Large intestine (tissue), 3 donors: Measurements from ENCODE around the gene CAMTA1. TPM values are rescaled to one million over a fixed set of nuclear protein-coding genes. Genes with fewer than 3 reads are reported as not detected.

Experiments used
- DNase-seq, 2 donors: peaks; one replicate each; pipeline versions ENCODE4 v3.0.0 to v3.0.0-alpha.2; 2013
- H3K27ac ChIP-seq: one replicate; pipeline ENCODE4 v1.5.1; 2013; ENCODE audit warnings: low read length
- H3K27me3 ChIP-seq: 2 replicates; pipeline ENCODE4 v1.6.1; 2013; ENCODE audit warnings: low read length; ENCODE audit not compliant: control insufficient read depth, insufficient read depth
- H3K36me3 ChIP-seq: 2 replicates; pipeline ENCODE4 v1.6.1; 2013; ENCODE audit warnings: low read length; ENCODE audit not compliant: control insufficient read depth, insufficient read depth
- H3K4me1 ChIP-seq: one replicate; pipeline ENCODE4 v1.6.1; 2013; ENCODE audit warnings: low read length; ENCODE audit not compliant: control insufficient read depth, insufficient read depth
- H3K4me3 ChIP-seq: one replicate; pipeline ENCODE4 v1.5.1; 2013; ENCODE audit warnings: low read length
- H3K9me3 ChIP-seq: one replicate; pipeline ENCODE4 v1.6.1; 2013; ENCODE audit warnings: mild to moderate bottlenecking, low read depth, low read length, moderate library complexity; ENCODE audit not compliant: control insufficient read depth
- WGBS: methylation state at CpG from one replicate; pipeline ENCODE4 v1.1.5; 2013; ENCODE audit warnings: low lambda C conversion rate; ENCODE audit not compliant: insufficient coverage; 5-methylcytosine and 5-hydroxymethylcytosine counted together
- polyA plus RNA-seq: library from polyadenylated mRNA; unstranded; fragments of 120-200 nt; gene quantifications from one replicate; pipeline ENCODE4 v1.2.1, GENCODE V29; 2013

Gene CAMTA1
- polyA plus RNA-seq, 1 donor, result 67.9 TPM

DNA sequence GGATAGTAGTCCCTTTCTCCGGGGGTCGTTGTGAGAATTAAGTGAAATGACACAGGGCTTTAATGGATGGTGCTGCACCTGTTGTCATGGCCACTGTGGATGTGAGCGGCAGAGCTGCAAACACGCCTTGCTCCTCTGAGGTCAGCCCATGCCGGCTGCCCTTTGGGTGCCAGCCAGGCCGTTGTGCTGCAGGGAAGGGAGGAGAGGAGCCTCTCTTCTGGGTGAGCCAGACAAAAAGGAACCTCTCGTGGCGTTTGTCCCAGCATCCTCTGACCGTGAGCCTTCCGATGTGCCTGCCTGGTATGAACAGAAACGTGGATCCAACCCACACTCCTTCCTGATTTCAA, 602.9 kb downstream of the CAMTA1 start:
- no peak overlapping the region for H3K27ac ChIP-seq
- no peaks in the 10 kb centered on the region for H3K27me3 ChIP-seq
- H3K4me3 ChIP-seq, result no peak overlapping the region
- no CpG with 5 or more reads among the region's 11 CpGs for WGBS
- no peaks in the 10 kb centered on the region for H3K36me3 ChIP-seq
- peaks cover 2% of the 10 kb centered on the region for H3K4me1 ChIP-seq
- DNase-seq, result no peak
- no peaks in the 10 kb centered on the region for H3K9me3 ChIP-seq

DNA sequence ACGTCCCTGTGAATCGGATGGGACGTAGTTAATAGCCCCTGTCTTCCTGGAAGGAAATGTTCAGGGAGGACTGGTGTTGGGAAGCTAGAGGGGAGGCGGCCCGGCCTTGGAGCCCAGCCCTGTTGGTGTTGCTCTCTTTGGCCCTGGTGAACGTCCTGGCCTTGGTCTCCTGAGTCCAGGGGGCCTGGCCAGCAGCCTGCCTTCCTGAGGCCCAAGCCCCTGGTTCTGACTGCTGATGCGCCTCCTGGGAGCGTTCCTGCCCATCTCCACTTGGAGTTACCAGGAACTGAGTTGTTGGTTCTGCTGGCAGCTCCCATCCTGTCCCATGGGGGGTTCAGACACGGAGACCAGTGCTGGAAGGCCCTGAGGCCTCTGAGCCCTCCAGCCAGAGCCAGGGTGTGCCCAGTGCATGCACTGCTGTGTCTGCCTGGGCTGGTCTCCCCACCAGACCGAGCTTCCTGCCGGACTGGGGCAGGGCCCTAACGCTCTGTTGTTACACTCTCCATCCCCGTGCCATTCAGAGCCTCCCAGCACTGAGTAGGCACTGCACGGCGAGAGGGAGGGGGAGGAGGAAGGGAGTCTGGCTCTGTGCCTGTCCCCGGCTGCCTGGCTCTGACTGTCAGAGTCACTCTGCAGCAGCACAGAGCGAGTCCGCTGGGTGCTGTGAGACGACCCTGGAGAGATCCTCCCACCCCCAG, 603.4 kb downstream of the CAMTA1 start:
- H3K4me1 ChIP-seq, result peaks cover 2% of the 10 kb centered on the region
- no peak overlapping the region for H3K4me3 ChIP-seq
- no peaks in the 10 kb centered on the region for H3K9me3 ChIP-seq
- H3K27ac ChIP-seq, result no peak overlapping the region
- no peak for DNase-seq
- WGBS, result no CpG with 5 or more reads among the region's 19 CpGs
- no peaks in the 10 kb centered on the region for H3K27me3 ChIP-seq
- H3K36me3 ChIP-seq, result no peaks in the 10 kb centered on the region

- no peak overlapping the region for H3K4me3 ChIP-seq
- WGBS, result no CpG with 5 or more reads among the region's 13 CpGs
- H3K9me3 ChIP-seq, result no peaks in the 10 kb centered on the region
- no peaks in the 10 kb centered on the region for H3K27me3 ChIP-seq
- peaks cover 2% of the 10 kb centered on the region for H3K4me1 ChIP-seq
- no peak for DNase-seq
- H3K36me3 ChIP-seq, result no peaks in the 10 kb centered on the region
- H3K27ac ChIP-seq, result no peak overlapping the region
Measured at GRCh38 chr1:7389201-7389905, 604.1 kb downstream of the CAMTA1 start.

GRCh38 chr1:7389906-7390603, 604.8 kb downstream of the CAMTA1 start:
- peaks cover 1% of the 10 kb centered on the region for H3K9me3 ChIP-seq
- H3K27me3 ChIP-seq, result no peaks in the 10 kb centered on the region
- no CpG with 5 or more reads among the region's 15 CpGs for WGBS
- no peak overlapping the region for H3K4me3 ChIP-seq
- no peaks in the 10 kb centered on the region for H3K36me3 ChIP-seq
- H3K4me1 ChIP-seq, result peaks cover 2% of the 10 kb centered on the region
- DNase-seq, result no peak
- no peak overlapping the region for H3K27ac ChIP-seq

- DNase-seq, result no peak
- H3K27ac ChIP-seq, result no peak overlapping the region
- H3K27me3 ChIP-seq, result no peaks in the 10 kb centered on the region
- H3K4me3 ChIP-seq, result no peak overlapping the region
- H3K36me3 ChIP-seq, result no peaks in the 10 kb centered on the region
- H3K9me3 ChIP-seq, result peaks cover 4% of the 10 kb centered on the region
- peaks cover 2% of the 10 kb centered on the region for H3K4me1 ChIP-seq
- WGBS, result no CpG with 5 or more reads among the region's 7 CpGs
Measured at GRCh38 chr1:7390604-7391000, 605.3 kb downstream of the CAMTA1 start.

DNA sequence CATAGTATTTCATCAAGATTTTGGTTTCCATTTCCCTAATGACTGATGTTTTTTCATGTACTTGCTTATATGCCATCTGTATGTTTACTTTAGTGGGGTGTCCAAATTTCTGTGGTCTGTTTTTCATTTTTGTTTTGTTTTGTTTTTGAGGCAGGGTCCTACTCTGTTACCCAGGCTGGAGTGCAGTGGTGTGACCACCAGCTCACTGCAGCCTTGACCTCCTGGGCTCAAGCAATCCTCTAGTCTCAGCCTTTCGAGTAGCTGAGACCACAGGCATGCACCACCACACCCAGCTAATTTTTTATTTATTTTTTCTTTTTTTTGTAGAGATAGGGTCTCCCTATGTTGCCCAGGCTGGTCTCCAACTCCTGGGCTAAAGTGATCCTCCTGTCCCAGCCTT, 607.9 kb downstream of the CAMTA1 start:
- no peak for DNase-seq
- no peak overlapping the region for H3K4me3 ChIP-seq
- no CpG with 5 or more reads among the region's 1 CpG for WGBS
- H3K4me1 ChIP-seq, result peaks cover 2% of the 10 kb centered on the region
- no peaks in the 10 kb centered on the region for H3K36me3 ChIP-seq
- no peak overlapping the region for H3K27ac ChIP-seq
- H3K27me3 ChIP-seq, result no peaks in the 10 kb centered on the region
- peaks cover 4% of the 10 kb centered on the region for H3K9me3 ChIP-seq

GRCh38 chr1:7395251-7395650, 610.0 kb downstream of the CAMTA1 start:
- no peaks in the 10 kb centered on the region for H3K36me3 ChIP-seq
- no CpG with 5 or more reads among the region's 1 CpG for WGBS

GRCh38 chr1:7398982-7399381, 613.7 kb downstream of the CAMTA1 start:
- WGBS, result no CpG with 5 or more reads among the region's 1 CpG
- Histone ChIP-seq H3K36me3 (no peaks in the 10 kb centered on the region), H3K27ac (no peak overlapping the region), H3K4me3 (no peak overlapping the region), H3K4me1 (no peaks in the 10 kb centered on the region), H3K27me3 (no peaks in the 10 kb centered on the region), H3K9me3 (peaks cover 4% of the 10 kb centered on the region)
- no peak for DNase-seq

More at GRCh38 chr1:7395251-7395650, 610.0 kb downstream of the CAMTA1 start:
- H3K4me1 ChIP-seq, result no peaks in the 10 kb centered on the region
- H3K27ac ChIP-seq, result no peak overlapping the region
- H3K4me3 ChIP-seq, result no peak overlapping the region
- DNase-seq, result no peak
- peaks cover 4% of the 10 kb centered on the region for H3K9me3 ChIP-seq
- no peaks in the 10 kb centered on the region for H3K27me3 ChIP-seq

DNA sequence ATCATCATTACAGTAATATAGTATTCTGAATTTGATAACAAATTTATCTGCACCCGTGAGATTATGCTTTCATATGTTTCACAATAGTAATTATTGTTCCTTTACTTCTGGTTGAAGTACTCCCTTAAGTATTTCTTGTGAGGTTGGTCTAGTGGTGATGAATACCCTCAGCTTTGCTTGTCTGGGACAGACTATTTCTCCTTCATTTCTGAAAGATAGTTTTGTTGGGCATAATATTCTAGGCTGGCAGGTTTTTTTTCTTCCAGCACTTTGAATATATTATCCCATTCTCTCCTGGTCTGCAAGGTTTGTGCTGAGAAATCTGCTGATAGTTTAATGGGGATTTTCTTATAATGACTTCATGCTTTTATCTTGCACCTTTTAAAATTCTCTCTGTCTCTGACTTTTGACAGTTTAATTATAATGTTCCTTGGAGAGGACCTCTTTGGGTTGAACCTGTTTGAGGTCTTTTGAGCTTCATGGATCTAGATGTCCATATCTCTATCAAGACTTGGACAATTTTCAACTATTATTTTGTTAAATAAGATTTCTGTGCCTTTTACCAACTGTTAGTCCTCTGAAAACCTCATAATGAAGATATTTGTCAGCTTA, 614.4 kb downstream of the CAMTA1 start:
- Histone ChIP-seq H3K4me3 (no peak overlapping the region), H3K36me3 (no peaks in the 10 kb centered on the region)

GRCh38 chr1:7400566-7400965, 615.3 kb downstream of the CAMTA1 start:
- no peaks in the 10 kb centered on the region for H3K4me1 ChIP-seq
- DNase-seq, result no peak

More for the DNA sequence above, 614.4 kb downstream of the CAMTA1 start:
- Histone ChIP-seq H3K27me3 (no peaks in the 10 kb centered on the region), H3K27ac (no peak overlapping the region), H3K9me3 (peaks cover 4% of the 10 kb centered on the region), H3K4me1 (no peaks in the 10 kb centered on the region)
- no peak for DNase-seq
- WGBS, result no CpG with 5 or more reads among the region's 1 CpG

More at GRCh38 chr1:7400566-7400965, 615.3 kb downstream of the CAMTA1 start:
- H3K27ac ChIP-seq, result no peak overlapping the region
- no peak overlapping the region for H3K4me3 ChIP-seq
- H3K36me3 ChIP-seq, result no peaks in the 10 kb centered on the region
- no peaks in the 10 kb centered on the region for H3K9me3 ChIP-seq
- WGBS, result no CpG with 5 or more reads among the region's 1 CpG
- no peaks in the 10 kb centered on the region for H3K27me3 ChIP-seq
